Heart left ventricle (tissue), 13 donors: ENCODE results near the gene RNU1-3.
"Not testable (repeated sequence)": the region's sequence is repeated elsewhere in the genome, so short reads cannot be mapped to it uniquely, and the experiment has no call there.

Experiments
- POLR2A ChIP-seq, 2 donors: fragments of 450-650 bp; IDR thresholded peaks; one replicate each; pipeline ENCODE4 v1.6.1; 2017; ENCODE audit warnings: antibody characterized with exemption in 2 of 2, mild to moderate bottlenecking in 2 of 2, moderate library complexity in 2 of 2
- TF ChIP-seq, protein P1 (sequence below), 12 donors: fragments of 200-600 bp; sonication (generic) in 4 of 12; IDR thresholded peaks; one replicate each; pipeline versions ENCODE4 v1.5.0 to v1.8.0; 2018 to 2022; ENCODE audit warnings: antibody characterized with exemption in 12 of 12, mild to moderate bottlenecking in 5 of 12
- donor health status: ischemic (EF 13 %, LVEDD 7.1; RV severe dilation, severe dysfunction).
- donor health status: DM: no; HTN: yes; CAD: no.
- donor health status: DM: no; HTN: no; CAD: no.
- donor health status: ischemic (EF 25% LVEDD 6.9; RV normal size, moderate dysfunction).
- donor health status: ischemic (EF 25% LVEDD 5.7; RV mildly dilated, moderate dysfunction).
- donor health status: ischemic (EF 35%, LVEDD 5.7; RV mildly dilated, moderate dysfunction).
- donor health status: nonischemic (EF 11% LVEDD 7.7; RV severe dilation, severe dysfunction).
- donor health status: DM: yes; HTN: yes; CAD: no.
- donor health status: PGD.
- donor health status: ischemic (EF 29% LVEDD 5.4; RV normal size, mild dysfunction).
- donor health status: nonischemic (EF 23%, LVEDD 6.1; RV moderate dilation, normal function).

DNA sequence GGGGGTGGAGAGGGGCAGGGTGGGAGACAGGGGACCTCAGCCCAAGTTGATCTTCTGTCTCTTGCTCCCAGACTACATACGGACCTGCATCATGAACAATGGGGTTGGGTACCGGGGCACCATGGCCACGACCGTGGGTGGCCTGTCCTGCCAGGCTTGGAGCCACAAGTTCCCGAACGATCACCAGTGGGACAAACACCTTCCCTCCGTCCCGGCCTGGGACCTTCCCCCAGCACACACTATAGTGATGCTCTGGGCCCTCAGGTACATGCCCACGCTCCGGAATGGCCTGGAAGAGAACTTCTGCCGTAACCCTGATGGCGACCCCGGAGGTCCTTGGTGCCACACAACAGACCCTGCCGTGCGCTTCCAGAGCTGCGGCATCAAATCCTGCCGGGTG lies 20.0 kb downstream of the RNU1-3 start:
- TF ChIP-seq POLR2A (IDR thresholded peaks at IDR 0.05), result not testable (repeated sequence)
- TF ChIP-seq, protein P1, sequence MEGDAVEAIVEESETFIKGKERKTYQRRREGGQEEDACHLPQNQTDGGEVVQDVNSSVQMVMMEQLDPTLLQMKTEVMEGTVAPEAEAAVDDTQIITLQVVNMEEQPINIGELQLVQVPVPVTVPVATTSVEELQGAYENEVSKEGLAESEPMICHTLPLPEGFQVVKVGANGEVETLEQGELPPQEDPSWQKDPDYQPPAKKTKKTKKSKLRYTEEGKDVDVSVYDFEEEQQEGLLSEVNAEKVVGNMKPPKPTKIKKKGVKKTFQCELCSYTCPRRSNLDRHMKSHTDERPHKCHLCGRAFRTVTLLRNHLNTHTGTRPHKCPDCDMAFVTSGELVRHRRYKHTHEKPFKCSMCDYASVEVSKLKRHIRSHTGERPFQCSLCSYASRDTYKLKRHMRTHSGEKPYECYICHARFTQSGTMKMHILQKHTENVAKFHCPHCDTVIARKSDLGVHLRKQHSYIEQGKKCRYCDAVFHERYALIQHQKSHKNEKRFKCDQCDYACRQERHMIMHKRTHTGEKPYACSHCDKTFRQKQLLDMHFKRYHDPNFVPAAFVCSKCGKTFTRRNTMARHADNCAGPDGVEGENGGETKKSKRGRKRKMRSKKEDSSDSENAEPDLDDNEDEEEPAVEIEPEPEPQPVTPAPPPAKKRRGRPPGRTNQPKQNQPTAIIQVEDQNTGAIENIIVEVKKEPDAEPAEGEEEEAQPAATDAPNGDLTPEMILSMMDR (IDR thresholded peaks at IDR 0.05), result not testable (repeated sequence)
